HCT116 (cell line): Measurements from ENCODE around the gene ITGA11.

Experiments used
- POLR2A ChIP-seq: IDR thresholded peaks from 2 replicates; pipeline ENCODE4 v1.7.0; 2011; ENCODE audit warnings: borderline replicate concordance; ENCODE audit not compliant: insufficient read depth, insufficient read length; ENCODE audit errors: extremely low read depth
- POLR2AphosphoS5 ChIP-seq: IDR thresholded peaks from 2 replicates; pipeline ENCODE4 v1.6.1; 2011; ENCODE audit warnings: mild to moderate bottlenecking, low read depth, low read length, moderate library complexity
- TCF7L2 ChIP-seq: IDR thresholded peaks from 2 replicates; pipeline ENCODE4 v1.7.0; 2011; ENCODE audit warnings: borderline replicate concordance, inconsistent platforms; ENCODE audit not compliant: insufficient read depth, insufficient read length; ENCODE audit errors: extremely low read depth

DNA sequence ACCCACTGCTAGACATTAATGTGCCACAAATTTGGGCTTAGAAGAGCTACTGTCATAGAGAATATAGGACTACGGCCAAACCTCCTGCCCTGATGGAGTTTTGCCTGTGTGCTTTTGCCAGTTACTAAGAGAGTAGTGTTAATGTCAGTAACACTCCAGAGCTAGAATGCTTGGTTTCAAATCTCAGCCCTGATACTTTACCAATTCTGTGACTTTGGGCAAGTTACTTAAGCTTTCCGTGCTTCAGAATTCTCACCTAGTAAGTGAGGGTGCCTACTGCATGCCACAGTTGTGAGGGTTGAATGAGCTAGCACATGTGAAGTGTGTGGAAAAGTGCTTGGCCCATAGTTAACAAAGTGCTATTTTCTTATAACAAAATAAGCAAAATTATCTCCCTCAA is 10.9 kb upstream of the ITGA11 start:
- TF ChIP-seq POLR2AphosphoS5, result no peak
- no peak for TF ChIP-seq TCF7L2
- no peak for TF ChIP-seq POLR2A
